Psoas muscle (tissue), 8 donors: ENCODE data around the gene ENSA. TPM values are rescaled to one million over a fixed set of nuclear protein-coding genes. Genes with fewer than 3 reads are reported as not detected.

Experiments
- ATAC-seq, 4 donors: fragments of 200-7000 bp; cut with Tn5 transposase; one replicate each; pipeline ENCODE4 v1.9.1; 2020; ENCODE audit warnings: moderate library complexity in 3 of 4, mild to moderate bottlenecking in 2 of 4
- DNase-seq, 2 donors: peaks; one replicate each; pipeline ENCODE4 v3.0.0-alpha.2; 2020
- H3K27ac ChIP-seq: fragments of 200-600 bp; one replicate; pipeline ENCODE4 v1.8.0; 2022
- H3K27me3 ChIP-seq, 3 donors: fragments of 200-600 bp in 1 of 3; one replicate each; pipeline versions ENCODE4 v1.6.1 to v1.8.0; 2013 to 2022; ENCODE audit warnings: low read length in 2 of 3, mild to moderate bottlenecking in 2 of 3, moderate library complexity in 1 of 3; ENCODE audit not compliant: insufficient read depth in 3 of 3
- H3K36me3 ChIP-seq, 2 donors: fragments of 200-600 bp in 1 of 2; one replicate each; pipeline versions ENCODE4 v1.6.1 to v1.8.0; 2013 to 2022; ENCODE audit warnings: low read depth in 1 of 2, mild to moderate bottlenecking in 1 of 2, moderate library complexity in 1 of 2; ENCODE audit not compliant: insufficient read depth in 1 of 2
- H3K4me1 ChIP-seq: fragments of 200-600 bp; one replicate; pipeline ENCODE4 v1.8.0; 2022
- H3K4me3 ChIP-seq: fragments of 200-600 bp; one replicate; pipeline ENCODE4 v1.8.0; 2022; ENCODE audit warnings: mild to moderate bottlenecking
- H3K9me3 ChIP-seq: fragments of 200-600 bp; one replicate; pipeline ENCODE4 v1.8.0; 2022
- CTCF ChIP-seq: fragments of 200-600 bp; IDR thresholded peaks from one replicate; pipeline ENCODE4 v1.8.0; 2022; ENCODE audit warnings: antibody characterized with exemption
- WGBS, 3 donors: extraction: QIAGEN DNeasy Blood & Tissue Kit; methylation state at CpG; one replicate each; pipeline versions ENCODE4 v1.1.6 to v1.1.7; 2013; 5-methylcytosine and 5-hydroxymethylcytosine counted together
- intact Hi-C, 2 donors: fragments of 100-400 bp; cut with DNase I; formaldehyde crosslinking; loops; one replicate each; pipeline versions ENCODE4 v1.11.0 to v1.14.2; 2022
- polyA plus RNA-seq, 3 donors: library from polyadenylated mRNA; stranded (reverse); fragments of 200-250 nt; gene quantifications; one replicate each; pipeline ENCODE4 v1.2.3, GENCODE V29; 2013
- total RNA-seq, 4 donors: library from RNA; stranded (reverse); fragmentation: NEBNext Ultra II Directional in 2 of 4; extraction: Animal tissue kit (Norgen Biotek cat#: 25700) in 2 of 4; gene quantifications; one replicate each; pipeline versions ENCODE4 v1.2.1 to v1.2.4, GENCODE V29; 2021 to 2023
- donor health status: healthy with polysubstance abuse.
- donor health status: DM: no; HTN: no; CAD: no; lungs with moderate emphysema.
- donor health status: Bipolar disorder and iron deficiency.
- donor health status: healthy.
- donor health status: DM: yes; HTN: yes; CAD: no.
- donor health status: DM: no; HTN: no; CAD: no.
- donor health status: DM: no; HTN: no; CAD: no.
- donor health status: DM: yes; HTN: yes; CAD: no.

The ENSA gene
- total and polyA plus RNA-seq, 7 donors, result 76.7 to 199 (median 160) TPM

GRCh38 chr1:150621497-150622302 lies 7.7 kb downstream of the ENSA start:
- ATAC-seq, result peak in 3 of 4 donors; percentile 28 to 49 (median 46)
- intact Hi-C loops, result loop anchor here (2.0 to 10.0 kb wide), 4 partner anchors 44 to 147 kb away; partner anchors contain the start of genes MCL1 (in 2 of the 2) and TARS2 (in 1 of the 2)
- WGBS, 3 donors, result 48 to 55% (median 48%) methylated on average over 8 of the region's 8 CpGs
- peak; percentile 67 for TF ChIP-seq CTCF
- Histone ChIP-seq H3K27ac (peak overlapping the region; percentile 71), H3K9me3 (no peaks in the 10 kb centered on the region), H3K4me1 (peaks cover 41% of the 10 kb centered on the region), H3K4me3 (peak overlapping the region; percentile 7), H3K27me3 (no peaks in the 10 kb centered on the region), H3K36me3 (peaks cover 9 to 79% of the 10 kb centered on the region in 2 donors)
- DNase-seq, result peak; percentile 28 to 59

- H3K27ac ChIP-seq, result peak overlapping the region; percentile 71
- no peak for DNase-seq
- H3K4me1 ChIP-seq, result peaks cover 41% of the 10 kb centered on the region
- no peak overlapping the region for H3K4me3 ChIP-seq
- H3K36me3 ChIP-seq, result peaks cover 9 to 77% of the 10 kb centered on the region in 2 donors
- no peaks in the 10 kb centered on the region for H3K9me3 ChIP-seq
- H3K27me3 ChIP-seq, result no peaks in the 10 kb centered on the region
- TF ChIP-seq CTCF, result no peak
- no peak for ATAC-seq
- intact Hi-C loops, result loop anchor here (5.0 to 10.0 kb wide), 3 partner anchors 44 to 146 kb away; partner anchors contain the start of genes MCL1 (in 2 of the 2) and TARS2 (in 1 of the 2)
- WGBS, 3 donors, result 97 to 100% (median 100%) methylated on average over 2 of the region's 2 CpGs
These were observed 8.5 kb downstream of the ENSA start for GRCh38 chr1:150620919-150621318.

GRCh38 chr1:150619576-150620509 lies 9.6 kb downstream of the ENSA start:
- intact Hi-C loops, result loop anchor here (5.0 to 10.0 kb wide), 3 partner anchors 43 to 145 kb away; partner anchors contain the start of genes MCL1 (in 2 of the 2) and TARS2 (in 1 of the 2)
- H3K4me1 ChIP-seq, result peaks cover 41% of the 10 kb centered on the region
- no peak for DNase-seq
- peak overlapping the region; percentile 71 for H3K27ac ChIP-seq
- no peaks in the 10 kb centered on the region for H3K27me3 ChIP-seq
- TF ChIP-seq CTCF, result peak; percentile 29
- H3K9me3 ChIP-seq, result no peaks in the 10 kb centered on the region
- WGBS, 3 donors, result 6 to 19% (median 8%) methylated on average over 4 of the region's 4 CpGs
- H3K4me3 ChIP-seq, result peak overlapping the region; percentile 23
- peak; percentile 80 to 89 (median 88) for ATAC-seq
- H3K36me3 ChIP-seq, result peaks cover 8 to 75% of the 10 kb centered on the region in 2 donors

GRCh38 chr1:150615346-150616201 lies 13.8 kb downstream of the ENSA start:
- Histone ChIP-seq H3K36me3 (peaks cover 0 to 43% of the 10 kb centered on the region in 2 donors), H3K27ac (peak overlapping the region; percentile 21), H3K9me3 (no peaks in the 10 kb centered on the region), H3K4me1 (peaks cover 31% of the 10 kb centered on the region), H3K4me3 (no peak overlapping the region), H3K27me3 (no peaks in the 10 kb centered on the region)
- DNase-seq, result no peak
- no peak for ATAC-seq
- WGBS, 3 donors, result 86 to 90% (median 88%) methylated on average over 12 of the region's 12 CpGs
- no peak for TF ChIP-seq CTCF
- intact Hi-C loops, result no loop called here
